OCI-LY3 (cell line): ENCODE results near the gene VOPP1.

ENCODE experiments used
- EZH2phosphoT487 ChIP-seq: fragments of 200-600 bp; shearing (Covaris generic); IDR thresholded peaks from 2 replicates; pipeline ENCODE4 v1.6.1; 2018; ENCODE audit warnings: antibody characterized with exemption, mixed run types, low read depth
- TF ChIP-seq, protein P1 (sequence below): fragments of 200-600, 300-600 bp; sonication (generic); IDR thresholded peaks from 2 replicates; pipeline ENCODE4 v1.5.1; 2014; ENCODE audit warnings: antibody characterized with exemption, low read length, low read depth

GRCh38 chr7:55540226-55540858, 32.0 kb downstream of the VOPP1 start:
- TF ChIP-seq, protein P1, sequence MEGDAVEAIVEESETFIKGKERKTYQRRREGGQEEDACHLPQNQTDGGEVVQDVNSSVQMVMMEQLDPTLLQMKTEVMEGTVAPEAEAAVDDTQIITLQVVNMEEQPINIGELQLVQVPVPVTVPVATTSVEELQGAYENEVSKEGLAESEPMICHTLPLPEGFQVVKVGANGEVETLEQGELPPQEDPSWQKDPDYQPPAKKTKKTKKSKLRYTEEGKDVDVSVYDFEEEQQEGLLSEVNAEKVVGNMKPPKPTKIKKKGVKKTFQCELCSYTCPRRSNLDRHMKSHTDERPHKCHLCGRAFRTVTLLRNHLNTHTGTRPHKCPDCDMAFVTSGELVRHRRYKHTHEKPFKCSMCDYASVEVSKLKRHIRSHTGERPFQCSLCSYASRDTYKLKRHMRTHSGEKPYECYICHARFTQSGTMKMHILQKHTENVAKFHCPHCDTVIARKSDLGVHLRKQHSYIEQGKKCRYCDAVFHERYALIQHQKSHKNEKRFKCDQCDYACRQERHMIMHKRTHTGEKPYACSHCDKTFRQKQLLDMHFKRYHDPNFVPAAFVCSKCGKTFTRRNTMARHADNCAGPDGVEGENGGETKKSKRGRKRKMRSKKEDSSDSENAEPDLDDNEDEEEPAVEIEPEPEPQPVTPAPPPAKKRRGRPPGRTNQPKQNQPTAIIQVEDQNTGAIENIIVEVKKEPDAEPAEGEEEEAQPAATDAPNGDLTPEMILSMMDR = no peak
- TF ChIP-seq EZH2phosphoT487 = no peak
